ENCODE data around the gene COG2. TPM values are rescaled to one million over a fixed set of nuclear protein-coding genes. Genes with fewer than 3 reads are reported as not detected.

Gene COG2
- total and polyA plus RNA-seq, 2 of the 13 experiments (the other 11 are each of a cell fraction or from before 2014, with no cell fraction given) = 16.8 to 36.3 TPM

DNA sequence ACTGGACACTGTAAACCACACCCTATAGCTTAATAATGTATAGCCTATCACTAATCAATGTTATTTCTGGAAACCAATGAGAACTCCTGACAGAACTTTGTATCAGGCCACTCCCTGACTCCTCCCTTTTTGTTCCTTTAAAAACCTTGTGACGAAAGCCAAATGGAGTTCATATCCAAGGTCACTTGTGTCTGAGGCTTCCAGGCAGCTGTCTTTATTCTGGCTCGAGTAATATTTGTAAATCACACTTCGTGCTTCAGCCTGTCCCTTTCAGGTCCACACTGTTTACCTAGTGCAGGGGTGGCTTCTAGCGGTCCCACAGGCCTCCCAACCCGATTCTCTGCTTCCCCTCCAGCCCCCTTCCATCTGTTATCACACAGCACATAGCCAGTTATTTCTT is 88.7 kb downstream of the COG2 start (continued):
- TF ChIP-seq THAP8 (CRISPR knock-in tag; IDR thresholded peaks at IDR 0.05; ENCODE audit: borderline replicate concordance) (no peak), NONO (IDR thresholded peaks at IDR 0.05) (no peak), NONO (CRISPR knock-in tag; conservative IDR thresholded peaks at IDR 0.05) (no peak), SIN3B (IDR thresholded peaks at IDR 0.05; ENCODE audit: low read length) (no peak), SMC3 (IDR thresholded peaks at IDR 0.05; ENCODE audit: low read length) (no peak), ZFX (CRISPR knock-in tag; IDR thresholded peaks at IDR 0.05; ENCODE audit: low read depth) (peak; percentile 26; the same call in 1 of the 2 replicates), NFKBIZ (CRISPR knock-in tag; IDR thresholded peaks at IDR 0.05) (no peak), SPEN (CRISPR knock-in tag; IDR thresholded peaks at IDR 0.05; ENCODE audit: low read depth) (no peak), ZBTB7A (CRISPR knock-in tag; IDR thresholded peaks at IDR 0.05) (no peak), ARID4A (CRISPR knock-in tag; IDR thresholded peaks at IDR 0.05; ENCODE audit: borderline replicate concordance) (no peak; the same call in 1 of the 2 replicates), SMARCE1 (IDR thresholded peaks at IDR 0.05; ENCODE audit: borderline replicate concordance) (no peak), AHR (CRISPR knock-in tag; IDR thresholded peaks at IDR 0.05) (no peak)
- TF ChIP-seq, protein P1, sequence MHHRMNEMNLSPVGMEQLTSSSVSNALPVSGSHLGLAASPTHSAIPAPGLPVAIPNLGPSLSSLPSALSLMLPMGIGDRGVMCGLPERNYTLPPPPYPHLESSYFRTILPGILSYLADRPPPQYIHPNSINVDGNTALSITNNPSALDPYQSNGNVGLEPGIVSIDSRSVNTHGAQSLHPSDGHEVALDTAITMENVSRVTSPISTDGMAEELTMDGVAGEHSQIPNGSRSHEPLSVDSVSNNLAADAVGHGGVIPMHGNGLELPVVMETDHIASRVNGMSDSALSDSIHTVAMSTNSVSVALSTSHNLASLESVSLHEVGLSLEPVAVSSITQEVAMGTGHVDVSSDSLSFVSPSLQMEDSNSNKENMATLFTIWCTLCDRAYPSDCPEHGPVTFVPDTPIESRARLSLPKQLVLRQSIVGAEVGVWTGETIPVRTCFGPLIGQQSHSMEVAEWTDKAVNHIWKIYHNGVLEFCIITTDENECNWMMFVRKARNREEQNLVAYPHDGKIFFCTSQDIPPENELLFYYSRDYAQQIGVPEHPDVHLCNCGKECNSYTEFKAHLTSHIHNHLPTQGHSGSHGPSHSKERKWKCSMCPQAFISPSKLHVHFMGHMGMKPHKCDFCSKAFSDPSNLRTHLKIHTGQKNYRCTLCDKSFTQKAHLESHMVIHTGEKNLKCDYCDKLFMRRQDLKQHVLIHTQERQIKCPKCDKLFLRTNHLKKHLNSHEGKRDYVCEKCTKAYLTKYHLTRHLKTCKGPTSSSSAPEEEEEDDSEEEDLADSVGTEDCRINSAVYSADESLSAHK (CRISPR knock-in tag; IDR thresholded peaks at IDR 0.05; ENCODE audit: borderline replicate concordance) = no peak
- TF ChIP-seq, protein P2, sequence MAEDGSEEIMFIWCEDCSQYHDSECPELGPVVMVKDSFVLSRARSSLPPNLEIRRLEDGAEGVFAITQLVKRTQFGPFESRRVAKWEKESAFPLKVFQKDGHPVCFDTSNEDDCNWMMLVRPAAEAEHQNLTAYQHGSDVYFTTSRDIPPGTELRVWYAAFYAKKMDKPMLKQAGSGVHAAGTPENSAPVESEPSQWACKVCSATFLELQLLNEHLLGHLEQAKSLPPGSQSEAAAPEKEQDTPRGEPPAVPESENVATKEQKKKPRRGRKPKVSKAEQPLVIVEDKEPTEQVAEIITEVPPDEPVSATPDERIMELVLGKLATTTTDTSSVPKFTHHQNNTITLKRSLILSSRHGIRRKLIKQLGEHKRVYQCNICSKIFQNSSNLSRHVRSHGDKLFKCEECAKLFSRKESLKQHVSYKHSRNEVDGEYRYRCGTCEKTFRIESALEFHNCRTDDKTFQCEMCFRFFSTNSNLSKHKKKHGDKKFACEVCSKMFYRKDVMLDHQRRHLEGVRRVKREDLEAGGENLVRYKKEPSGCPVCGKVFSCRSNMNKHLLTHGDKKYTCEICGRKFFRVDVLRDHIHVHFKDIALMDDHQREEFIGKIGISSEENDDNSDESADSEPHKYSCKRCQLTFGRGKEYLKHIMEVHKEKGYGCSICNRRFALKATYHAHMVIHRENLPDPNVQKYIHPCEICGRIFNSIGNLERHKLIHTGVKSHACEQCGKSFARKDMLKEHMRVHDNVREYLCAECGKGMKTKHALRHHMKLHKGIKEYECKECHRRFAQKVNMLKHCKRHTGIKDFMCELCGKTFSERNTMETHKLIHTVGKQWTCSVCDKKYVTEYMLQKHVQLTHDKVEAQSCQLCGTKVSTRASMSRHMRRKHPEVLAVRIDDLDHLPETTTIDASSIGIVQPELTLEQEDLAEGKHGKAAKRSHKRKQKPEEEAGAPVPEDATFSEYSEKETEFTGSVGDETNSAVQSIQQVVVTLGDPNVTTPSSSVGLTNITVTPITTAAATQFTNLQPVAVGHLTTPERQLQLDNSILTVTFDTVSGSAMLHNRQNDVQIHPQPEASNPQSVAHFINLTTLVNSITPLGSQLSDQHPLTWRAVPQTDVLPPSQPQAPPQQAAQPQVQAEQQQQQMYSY (CRISPR knock-in tag; IDR thresholded peaks at IDR 0.05) = no peak
- TF ChIP-seq, protein P3, sequence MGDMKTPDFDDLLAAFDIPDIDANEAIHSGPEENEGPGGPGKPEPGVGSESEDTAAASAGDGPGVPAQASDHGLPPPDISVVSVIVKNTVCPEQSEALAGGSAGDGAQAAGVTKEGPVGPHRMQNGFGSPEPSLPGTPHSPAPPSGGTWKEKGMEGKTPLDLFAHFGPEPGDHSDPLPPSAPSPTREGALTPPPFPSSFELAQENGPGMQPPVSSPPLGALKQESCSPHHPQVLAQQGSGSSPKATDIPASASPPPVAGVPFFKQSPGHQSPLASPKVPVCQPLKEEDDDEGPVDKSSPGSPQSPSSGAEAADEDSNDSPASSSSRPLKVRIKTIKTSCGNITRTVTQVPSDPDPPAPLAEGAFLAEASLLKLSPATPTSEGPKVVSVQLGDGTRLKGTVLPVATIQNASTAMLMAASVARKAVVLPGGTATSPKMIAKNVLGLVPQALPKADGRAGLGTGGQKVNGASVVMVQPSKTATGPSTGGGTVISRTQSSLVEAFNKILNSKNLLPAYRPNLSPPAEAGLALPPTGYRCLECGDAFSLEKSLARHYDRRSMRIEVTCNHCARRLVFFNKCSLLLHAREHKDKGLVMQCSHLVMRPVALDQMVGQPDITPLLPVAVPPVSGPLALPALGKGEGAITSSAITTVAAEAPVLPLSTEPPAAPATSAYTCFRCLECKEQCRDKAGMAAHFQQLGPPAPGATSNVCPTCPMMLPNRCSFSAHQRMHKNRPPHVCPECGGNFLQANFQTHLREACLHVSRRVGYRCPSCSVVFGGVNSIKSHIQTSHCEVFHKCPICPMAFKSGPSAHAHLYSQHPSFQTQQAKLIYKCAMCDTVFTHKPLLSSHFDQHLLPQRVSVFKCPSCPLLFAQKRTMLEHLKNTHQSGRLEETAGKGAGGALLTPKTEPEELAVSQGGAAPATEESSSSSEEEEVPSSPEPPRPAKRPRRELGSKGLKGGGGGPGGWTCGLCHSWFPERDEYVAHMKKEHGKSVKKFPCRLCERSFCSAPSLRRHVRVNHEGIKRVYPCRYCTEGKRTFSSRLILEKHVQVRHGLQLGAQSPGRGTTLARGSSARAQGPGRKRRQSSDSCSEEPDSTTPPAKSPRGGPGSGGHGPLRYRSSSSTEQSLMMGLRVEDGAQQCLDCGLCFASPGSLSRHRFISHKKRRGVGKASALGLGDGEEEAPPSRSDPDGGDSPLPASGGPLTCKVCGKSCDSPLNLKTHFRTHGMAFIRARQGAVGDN (CRISPR knock-in tag; IDR thresholded peaks at IDR 0.05) = no peak
